Measurements from ENCODE around the gene NSG1.

DNA sequence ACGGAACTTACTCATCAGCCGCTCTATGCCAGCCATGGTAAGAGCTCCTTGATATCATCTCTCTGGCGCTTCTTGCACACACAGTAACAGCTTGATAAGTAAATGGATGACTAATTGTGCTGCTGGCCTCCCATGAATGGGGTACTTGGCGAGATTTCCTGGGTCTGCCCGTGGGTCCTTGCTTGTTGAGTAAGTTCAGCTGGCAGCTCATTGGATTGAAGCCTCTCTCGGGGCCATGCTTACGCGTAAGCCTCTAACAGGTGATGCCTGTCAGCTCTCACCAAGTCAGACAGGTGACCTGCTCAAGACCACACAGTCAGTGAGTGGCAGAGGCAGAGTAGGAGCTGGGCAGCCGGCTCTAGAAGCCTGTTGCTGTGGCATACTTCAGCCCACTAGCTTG lies 7.7 kb downstream of the NSG1 start:
- no peak for TF ChIP-seq SMARCC2 (IDR thresholded peaks at IDR 0.05; ENCODE audit: low read depth)
- TF ChIP-seq KLF10 (CRISPR knock-in tag; IDR thresholded peaks at IDR 0.05) = no peak
- no peak for TF ChIP-seq POLR2A (conservative IDR thresholded peaks at IDR 0.05)
- no peak for TF ChIP-seq ZKSCAN1 (IDR thresholded peaks at IDR 0.05; ENCODE audit: low read depth, low read length)
- no peak for TF ChIP-seq HDAC2 (IDR thresholded peaks at IDR 0.05)
- no peak for TF ChIP-seq MYNN (IDR thresholded peaks at IDR 0.05)
- no peak for TF ChIP-seq MYNN (CRISPR knock-in tag; IDR thresholded peaks at IDR 0.05)
- no peak for TF ChIP-seq SNRNP70 (optimal IDR thresholded peaks at IDR 0.05; ENCODE audit: low read depth, low read length)
- TF ChIP-seq MYC (IDR thresholded peaks at IDR 0.05; ENCODE audit: low read depth, low read length) = no peak
- TF ChIP-seq MYC (CRISPR knock-in tag; IDR thresholded peaks at IDR 0.05; ENCODE audit: borderline replicate concordance, low read depth) = no peak
- TF ChIP-seq, protein P1, sequence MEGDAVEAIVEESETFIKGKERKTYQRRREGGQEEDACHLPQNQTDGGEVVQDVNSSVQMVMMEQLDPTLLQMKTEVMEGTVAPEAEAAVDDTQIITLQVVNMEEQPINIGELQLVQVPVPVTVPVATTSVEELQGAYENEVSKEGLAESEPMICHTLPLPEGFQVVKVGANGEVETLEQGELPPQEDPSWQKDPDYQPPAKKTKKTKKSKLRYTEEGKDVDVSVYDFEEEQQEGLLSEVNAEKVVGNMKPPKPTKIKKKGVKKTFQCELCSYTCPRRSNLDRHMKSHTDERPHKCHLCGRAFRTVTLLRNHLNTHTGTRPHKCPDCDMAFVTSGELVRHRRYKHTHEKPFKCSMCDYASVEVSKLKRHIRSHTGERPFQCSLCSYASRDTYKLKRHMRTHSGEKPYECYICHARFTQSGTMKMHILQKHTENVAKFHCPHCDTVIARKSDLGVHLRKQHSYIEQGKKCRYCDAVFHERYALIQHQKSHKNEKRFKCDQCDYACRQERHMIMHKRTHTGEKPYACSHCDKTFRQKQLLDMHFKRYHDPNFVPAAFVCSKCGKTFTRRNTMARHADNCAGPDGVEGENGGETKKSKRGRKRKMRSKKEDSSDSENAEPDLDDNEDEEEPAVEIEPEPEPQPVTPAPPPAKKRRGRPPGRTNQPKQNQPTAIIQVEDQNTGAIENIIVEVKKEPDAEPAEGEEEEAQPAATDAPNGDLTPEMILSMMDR (IDR thresholded peaks at IDR 0.05 in 2 of 3, conservative IDR thresholded peaks at IDR 0.05 in 1 of 3; ENCODE audit: insufficient read depth in 2 of 3, low read depth in 1 of 3, low read length in 3 of 3) = no peak
- no peak for TF ChIP-seq TGIF2 (CRISPR knock-in tag; IDR thresholded peaks at IDR 0.05)
